Gastrocnemius medialis (tissue), 4 donors: ENCODE measurements around the gene ZNF653.

Source experiments
- CTCF ChIP-seq, 5 experiments: fragments of 450-650 bp in 3 of 5; fragments of 200-600 bp in 2 of 5; sonication (generic) in 2 of 5; IDR thresholded peaks in 4 of 5; conservative IDR thresholded peaks in 1 of 5; 1 replicate in 4 of 5; 2 replicates in 1 of 5; pipeline ENCODE4 v1.5.1; 2016 to 2019; ENCODE audit warnings: antibody characterized with exemption in 5 of 5, mild to moderate bottlenecking in 3 of 5, moderate library complexity in 3 of 5
- POLR2A ChIP-seq, 2 donors: fragments of 450-650 bp; IDR thresholded peaks; one replicate each; pipeline ENCODE4 v1.6.1; 2017; ENCODE audit warnings: antibody characterized with exemption in 2 of 2, mild to moderate bottlenecking in 2 of 2, moderate library complexity in 2 of 2

GRCh38 chr19:11446652-11447301 lies 58.9 kb downstream of the ZNF653 start:
- TF ChIP-seq CTCF (IDR thresholded peaks at IDR 0.05 in 4 of 5, conservative IDR thresholded peaks at IDR 0.05 in 1 of 5) (peak; percentile 43 to 73 (median 68)), POLR2A (IDR thresholded peaks at IDR 0.05) (no peak)
